Mucosa of descending colon (tissue), 3 donors: Measurements from ENCODE around the gene MIDN. TPM values are rescaled to one million over a fixed set of nuclear protein-coding genes. Genes with fewer than 3 reads are reported as not detected.

Experiments
- ATAC-seq: fragments of 200-7000 bp; cut with Tn5 transposase; one replicate; pipeline ENCODE4 v1.9.1; 2020; ENCODE audit warnings: mild to moderate bottlenecking, moderate library complexity
- DNase-seq, 3 donors: peaks; one replicate each; pipeline ENCODE4 v3.0.0-alpha.2; 2020
- H3K36me3 ChIP-seq: fragments of 200-600 bp; one replicate; pipeline ENCODE4 v1.8.0; 2021; ENCODE audit warnings: low read depth, mild to moderate bottlenecking
- H3K4me1 ChIP-seq: fragments of 200-600 bp; one replicate; pipeline ENCODE4 v1.8.0; 2021; ENCODE audit warnings: low read depth, mild to moderate bottlenecking
- H3K4me3 ChIP-seq: fragments of 200-600 bp; one replicate; pipeline ENCODE4 v1.8.0; 2021; ENCODE audit warnings: mild to moderate bottlenecking
- H3K9me3 ChIP-seq: fragments of 200-600 bp; one replicate; pipeline ENCODE4 v1.8.0; 2021; ENCODE audit warnings: mild to moderate bottlenecking
- intact Hi-C, 2 donors: fragments of 100-400 bp; cut with DNase I in 1 of 2; cut with micrococcal nuclease in 1 of 2; formaldehyde crosslinking; loops; one replicate each; pipeline versions ENCODE4 v1.11.0 to v1.11.1; 2022; cut with DNase I, micrococcal nuclease
- total RNA-seq, 3 donors: library from RNA; stranded (reverse); fragmentation: NEBNext Ultra II Directional in 2 of 3; extraction: Animal tissue kit (Norgen Biotek cat#: 25700) in 2 of 3; gene quantifications; one replicate each; pipeline versions ENCODE4 v1.2.1 to v1.2.4, GENCODE V29; 2021 to 2023
- TF ChIP-seq, protein P1 (sequence below): fragments of 200-600 bp; IDR thresholded peaks from one replicate; pipeline ENCODE4 v1.8.0; 2022; ENCODE audit warnings: antibody characterized with exemption, mild to moderate bottlenecking
- donor health status: DM: no; HTN: no; CAD: no; lungs with moderate emphysema.
- donor health status: DM: no; HTN: no; CAD: no.
- donor health status: DM: no; HTN: yes; CAD: no.

MIDN gene
- total RNA-seq, 3 donors from 2014 or later: 136 to 251 (median 213) TPM

DNA sequence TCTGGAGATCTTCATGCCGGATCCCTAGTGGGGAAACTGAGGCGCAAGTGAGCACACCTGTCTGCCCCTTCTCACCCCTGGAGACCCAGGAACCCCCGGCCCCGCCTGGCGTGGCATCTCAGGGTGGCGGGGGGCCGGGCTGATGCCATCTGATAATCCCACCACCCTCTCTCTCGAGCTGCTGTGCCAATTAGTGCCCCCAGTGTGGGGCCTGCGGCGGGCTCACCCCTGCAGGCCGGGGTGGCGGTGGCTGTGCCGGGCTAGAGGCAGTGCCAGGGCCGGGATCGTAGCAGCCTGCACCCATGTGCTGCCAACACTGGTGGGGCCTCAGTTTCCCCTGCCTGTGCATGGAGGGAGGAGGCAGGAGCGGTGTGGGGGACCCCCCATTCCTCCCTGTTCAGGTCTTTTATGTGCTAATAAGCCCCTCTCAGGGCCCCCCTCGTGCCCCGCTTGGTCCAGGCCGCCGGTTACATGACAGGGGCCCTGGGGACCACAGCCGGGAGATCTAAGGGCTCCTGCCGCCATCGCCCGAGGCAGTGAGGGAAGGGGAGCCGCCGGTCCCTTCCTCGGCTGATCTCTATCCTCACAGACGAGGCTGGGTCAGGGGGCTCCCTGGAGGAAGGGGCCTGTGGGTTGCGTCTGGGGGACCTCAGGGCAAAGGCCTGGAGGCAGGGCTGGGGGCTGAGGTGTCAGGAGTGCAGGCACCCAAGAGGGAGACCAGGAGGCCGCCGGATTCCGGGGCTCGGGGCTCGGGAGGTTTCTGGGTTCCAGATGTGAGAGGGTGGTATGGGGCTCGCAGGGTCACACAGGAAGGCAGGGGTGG is 45.6 kb downstream of the MIDN start:
- DNase-seq: no peak
- Histone ChIP-seq H3K36me3 (no peaks in the 10 kb centered on the region), H3K4me1 (peaks cover 24% of the 10 kb centered on the region), H3K9me3 (no peaks in the 10 kb centered on the region), H3K4me3 (no peak overlapping the region)
- TF ChIP-seq, protein P1, sequence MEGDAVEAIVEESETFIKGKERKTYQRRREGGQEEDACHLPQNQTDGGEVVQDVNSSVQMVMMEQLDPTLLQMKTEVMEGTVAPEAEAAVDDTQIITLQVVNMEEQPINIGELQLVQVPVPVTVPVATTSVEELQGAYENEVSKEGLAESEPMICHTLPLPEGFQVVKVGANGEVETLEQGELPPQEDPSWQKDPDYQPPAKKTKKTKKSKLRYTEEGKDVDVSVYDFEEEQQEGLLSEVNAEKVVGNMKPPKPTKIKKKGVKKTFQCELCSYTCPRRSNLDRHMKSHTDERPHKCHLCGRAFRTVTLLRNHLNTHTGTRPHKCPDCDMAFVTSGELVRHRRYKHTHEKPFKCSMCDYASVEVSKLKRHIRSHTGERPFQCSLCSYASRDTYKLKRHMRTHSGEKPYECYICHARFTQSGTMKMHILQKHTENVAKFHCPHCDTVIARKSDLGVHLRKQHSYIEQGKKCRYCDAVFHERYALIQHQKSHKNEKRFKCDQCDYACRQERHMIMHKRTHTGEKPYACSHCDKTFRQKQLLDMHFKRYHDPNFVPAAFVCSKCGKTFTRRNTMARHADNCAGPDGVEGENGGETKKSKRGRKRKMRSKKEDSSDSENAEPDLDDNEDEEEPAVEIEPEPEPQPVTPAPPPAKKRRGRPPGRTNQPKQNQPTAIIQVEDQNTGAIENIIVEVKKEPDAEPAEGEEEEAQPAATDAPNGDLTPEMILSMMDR: no peak
- intact Hi-C loops: no loop called here
- ATAC-seq: no peak

DNA sequence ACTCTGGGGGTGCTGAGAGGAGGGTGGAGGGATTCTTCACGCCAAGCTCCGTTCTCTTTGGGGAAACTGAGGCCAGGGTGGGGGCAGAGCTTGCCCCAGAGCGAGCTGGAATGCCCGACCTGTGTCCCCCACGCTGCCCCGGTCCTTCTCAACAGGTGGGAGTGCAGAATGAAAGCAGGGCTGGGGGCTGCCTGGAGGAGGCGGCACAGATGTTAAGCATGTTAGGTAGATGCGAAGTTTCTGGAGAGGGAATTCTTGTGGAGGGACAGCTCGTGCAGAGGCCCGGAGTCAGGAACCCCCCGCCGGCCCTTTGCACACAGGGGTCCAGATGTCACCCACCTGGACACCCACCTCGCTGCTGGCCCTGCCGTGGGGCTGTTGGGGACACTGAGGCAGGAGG is 46.3 kb downstream of the MIDN start:
- intact Hi-C loops: no loop called here
- H3K4me3 ChIP-seq: no peak overlapping the region
- DNase-seq (no peak), ATAC-seq (no peak)
- H3K4me1 ChIP-seq: peaks cover 19% of the 10 kb centered on the region
- no peaks in the 10 kb centered on the region for H3K9me3 ChIP-seq
- TF ChIP-seq, protein P1: no peak
- no peaks in the 10 kb centered on the region for H3K36me3 ChIP-seq

DNA sequence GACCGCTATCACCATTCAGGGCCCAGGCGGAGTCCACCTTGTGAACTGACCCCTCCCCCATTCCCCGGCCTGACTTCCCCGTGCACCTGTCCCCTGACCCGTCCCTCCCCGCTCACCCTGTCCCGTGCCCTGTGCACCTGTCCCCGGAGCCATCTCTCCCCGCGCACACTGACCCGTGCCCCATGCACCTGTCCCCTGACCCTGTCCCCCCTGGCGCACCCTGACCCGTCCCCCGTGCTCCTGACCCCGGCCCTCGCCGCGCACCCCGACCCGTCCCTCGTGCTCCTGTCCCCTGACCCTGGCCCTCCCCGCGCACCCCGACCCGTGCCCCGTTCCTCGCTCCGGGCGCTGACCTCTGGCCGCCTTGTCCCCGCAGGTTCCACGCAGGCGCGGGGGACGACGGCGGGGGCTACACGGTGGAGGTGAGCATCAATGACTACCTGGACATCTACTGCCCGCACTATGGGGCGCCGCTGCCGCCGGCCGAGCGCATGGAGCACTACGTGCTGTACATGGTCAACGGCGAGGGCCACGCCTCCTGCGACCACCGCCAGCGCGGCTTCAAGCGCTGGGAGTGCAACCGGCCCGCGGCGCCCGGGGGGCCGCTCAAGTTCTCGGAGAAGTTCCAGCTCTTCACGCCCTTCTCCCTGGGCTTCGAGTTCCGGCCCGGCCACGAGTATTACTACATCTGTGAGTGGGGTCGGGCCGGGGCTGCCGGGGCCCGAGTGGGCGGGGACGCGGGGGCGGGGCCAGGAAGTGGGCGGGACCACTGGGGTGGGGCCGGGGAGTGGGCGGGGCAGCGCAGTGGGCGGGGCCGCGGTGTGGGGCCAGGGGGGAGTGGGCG is 47.0 kb downstream of the MIDN start:
- DNase-seq (no peak), ATAC-seq (peak; percentile 13)
- intact Hi-C loops: no loop called here
- H3K4me3 ChIP-seq: no peak overlapping the region
- H3K36me3 ChIP-seq: no peaks in the 10 kb centered on the region
- peaks cover 19% of the 10 kb centered on the region for H3K4me1 ChIP-seq
- TF ChIP-seq, protein P1: no peak
- no peaks in the 10 kb centered on the region for H3K9me3 ChIP-seq

DNA sequence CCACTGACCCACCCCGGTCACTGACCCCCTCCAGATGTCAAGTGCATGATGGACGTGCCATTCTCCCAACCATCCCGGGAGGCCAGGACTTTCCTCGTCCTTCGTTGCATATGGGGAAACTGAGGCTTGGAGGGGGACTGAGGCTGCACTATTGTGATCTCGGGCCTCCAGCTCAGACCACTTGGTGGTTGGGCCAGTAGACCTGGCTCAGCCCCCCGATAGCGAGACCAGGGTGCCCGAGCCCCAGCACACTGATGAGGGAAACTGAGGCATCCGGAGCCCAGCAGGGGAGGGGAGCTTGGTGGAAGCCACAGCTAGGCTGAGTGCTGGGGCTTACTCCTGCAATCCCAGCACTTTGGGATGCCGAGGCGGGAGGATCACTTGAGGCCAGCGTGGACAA is 47.7 kb downstream of the MIDN start:
- no peak for ATAC-seq
- Histone ChIP-seq H3K4me3 (no peak overlapping the region), H3K9me3 (no peaks in the 10 kb centered on the region), H3K4me1 (peaks cover 14% of the 10 kb centered on the region), H3K36me3 (no peaks in the 10 kb centered on the region)
- intact Hi-C loops: no loop called here
- DNase-seq: no peak
- TF ChIP-seq, protein P1: no peak

DNA sequence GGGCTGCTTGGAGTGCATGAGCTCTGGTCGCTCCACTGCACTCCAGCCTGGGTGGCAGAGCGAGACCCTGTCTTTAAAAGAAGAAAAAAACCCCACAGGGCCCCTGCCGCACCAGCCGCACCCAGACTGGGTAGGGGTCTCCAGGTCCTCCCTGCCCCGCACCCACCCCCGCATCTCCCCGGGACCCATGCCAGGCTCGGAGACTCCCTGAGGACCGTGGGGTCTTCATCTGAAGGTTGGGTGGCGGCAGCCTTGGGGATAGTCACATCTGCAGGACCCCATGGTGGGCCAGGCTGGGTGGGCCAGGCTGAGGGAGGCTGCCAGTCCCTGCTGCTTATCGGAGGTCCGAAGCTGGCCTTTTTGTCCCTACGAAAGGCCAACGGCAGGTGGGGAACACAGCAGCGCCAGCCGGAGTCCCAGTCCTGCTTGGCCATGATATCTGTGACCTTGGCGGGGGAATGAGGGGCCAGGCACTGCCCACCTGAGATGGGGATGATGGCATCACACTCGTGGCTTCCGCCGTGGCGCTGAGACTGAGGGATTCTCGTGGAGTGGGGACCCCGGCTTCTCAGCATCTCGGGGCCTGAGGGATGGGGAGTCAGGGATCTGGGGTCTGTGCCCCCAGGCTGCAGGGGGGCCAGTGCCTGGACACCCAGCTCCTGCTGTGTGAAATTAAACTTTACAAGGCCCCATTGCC is 48.3 kb downstream of the MIDN start:
- H3K4me3 ChIP-seq: no peak overlapping the region
- no peaks in the 10 kb centered on the region for H3K9me3 ChIP-seq
- DNase-seq: no peak
- no peak for ATAC-seq
- intact Hi-C loops: no loop called here
- H3K36me3 ChIP-seq: no peaks in the 10 kb centered on the region
- H3K4me1 ChIP-seq: peaks cover 8% of the 10 kb centered on the region
- TF ChIP-seq, protein P1: no peak
